Erythroblast (primary cell): ENCODE data around the gene FOLR2.

Experiments used
- GATA1 ChIP-seq: IDR thresholded peaks from 2 replicates; pipeline ENCODE4 v1.6.1; 2011; ENCODE audit warnings: low read depth, mild to moderate bottlenecking, control low read depth, low read length, moderate library complexity
- POLR2A ChIP-seq: IDR thresholded peaks from 2 replicates; pipeline ENCODE4 v1.6.1; 2011; ENCODE audit warnings: mild to moderate bottlenecking, low read length

GRCh38 chr11:72236083-72236697 is 19.6 kb downstream of the FOLR2 start:
- no peak for TF ChIP-seq POLR2A
- no peak for TF ChIP-seq GATA1
